Measurements from ENCODE around the gene SLCO2A1.

SLCO2A1 gene

DNA sequence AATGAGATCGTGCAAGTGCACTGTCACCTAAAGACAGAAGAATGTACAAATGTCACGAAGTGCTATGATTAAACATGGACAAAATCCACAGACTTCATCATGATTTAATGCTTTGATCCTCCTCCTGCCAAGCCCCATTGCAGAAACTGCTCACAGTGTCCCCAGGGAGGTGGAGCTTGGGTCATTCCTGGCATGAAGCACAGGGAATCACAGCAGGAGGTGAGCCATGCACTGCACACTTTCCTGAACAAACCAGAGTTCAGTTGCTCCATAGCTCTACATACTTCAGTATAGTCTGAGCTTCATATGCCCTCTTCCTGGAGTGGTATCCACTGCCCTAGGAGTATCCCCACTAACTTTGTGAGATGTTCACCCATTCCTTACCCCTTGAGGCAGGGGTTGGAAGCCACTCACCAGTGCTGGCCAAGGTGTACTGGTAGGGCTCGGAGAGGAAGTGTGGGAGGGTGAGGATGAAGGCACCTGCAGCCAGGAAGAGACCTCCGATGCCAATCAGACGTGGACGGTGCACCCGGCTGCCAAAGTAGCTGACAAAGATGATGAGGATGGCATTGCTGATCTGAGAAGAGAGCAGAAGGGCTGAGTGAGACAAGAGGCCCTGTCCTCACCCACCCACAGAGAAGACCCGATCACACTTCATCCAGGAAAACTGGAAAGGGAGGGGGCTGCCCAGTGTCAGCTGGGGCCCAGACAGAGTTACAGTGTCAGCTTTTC, 56.3 kb downstream of the SLCO2A1 start:
- DNase-seq = no peak

GRCh38 chr3:133972156-133972555, 57.6 kb downstream of the SLCO2A1 start:
- no peak for DNase-seq

- DNase-seq = no peak
These were observed 58.8 kb downstream of the SLCO2A1 start for GRCh38 chr3:133970916-133971315.

DNA sequence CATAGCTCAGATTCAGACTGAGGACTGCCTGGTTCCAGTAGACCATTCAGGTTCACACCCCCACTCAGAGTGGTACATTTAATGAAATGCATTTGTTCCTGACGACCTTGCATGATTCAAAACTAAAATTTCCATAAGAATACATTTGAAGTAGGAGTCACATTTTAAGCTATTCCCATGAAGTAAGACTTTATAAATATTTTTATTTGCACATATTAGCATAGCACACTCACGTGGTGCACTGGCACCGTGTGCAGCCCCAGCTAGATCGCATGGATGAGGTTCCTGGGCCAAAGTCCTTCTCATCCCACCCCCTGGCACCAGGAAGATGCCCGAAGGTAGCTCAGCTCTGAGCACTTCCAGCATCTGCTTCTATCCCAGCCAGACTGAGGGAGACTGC, 59.4 kb downstream of the SLCO2A1 start:
- DNase-seq = no peak

GRCh38 chr3:133967992-133968892, 61.5 kb downstream of the SLCO2A1 start:
- DNase-seq = no peak

DNA sequence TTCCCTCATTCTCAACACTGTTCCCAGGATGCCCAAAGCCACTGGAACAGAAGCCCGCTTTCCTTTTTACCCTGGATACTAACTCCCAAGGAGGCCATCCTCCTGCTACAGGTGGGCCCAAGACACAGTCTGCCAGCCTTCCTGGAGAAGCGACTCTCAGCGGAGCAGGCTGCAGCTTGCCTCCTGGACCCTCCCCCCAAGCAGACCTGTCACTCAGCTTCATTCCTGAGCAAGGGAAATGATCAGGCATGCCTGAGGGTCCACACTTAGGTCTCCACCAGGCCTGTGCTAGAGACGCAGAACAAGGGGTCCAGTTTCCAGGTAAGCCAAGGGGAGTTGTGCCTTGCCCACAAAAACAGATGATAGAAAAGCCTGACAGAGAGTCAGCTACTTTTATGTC, 62.8 kb downstream of the SLCO2A1 start:
- no peak for DNase-seq

DNA sequence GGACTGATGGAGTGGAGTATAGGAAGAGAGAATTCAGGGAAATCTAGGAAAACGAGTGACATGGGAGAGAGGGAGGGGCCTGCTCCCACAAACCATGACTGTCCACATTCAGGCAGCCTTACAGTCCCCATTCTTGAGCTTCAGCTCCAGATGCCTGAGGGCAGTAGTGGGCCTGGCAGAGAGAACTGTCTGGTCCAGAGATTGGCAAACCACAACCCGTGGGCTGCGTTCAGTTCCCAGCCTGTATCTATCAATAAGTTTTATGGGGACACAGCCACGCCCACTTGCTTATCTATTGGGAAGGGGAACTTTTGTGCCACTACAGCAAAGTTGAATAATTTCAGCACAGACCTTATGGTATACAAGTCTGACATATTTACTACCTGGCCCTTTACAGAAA, 63.8 kb downstream of the SLCO2A1 start:
- DNase-seq = no peak

GRCh38 chr3:133965013-133965570, 64.6 kb downstream of the SLCO2A1 start:
- no peak for DNase-seq

DNA sequence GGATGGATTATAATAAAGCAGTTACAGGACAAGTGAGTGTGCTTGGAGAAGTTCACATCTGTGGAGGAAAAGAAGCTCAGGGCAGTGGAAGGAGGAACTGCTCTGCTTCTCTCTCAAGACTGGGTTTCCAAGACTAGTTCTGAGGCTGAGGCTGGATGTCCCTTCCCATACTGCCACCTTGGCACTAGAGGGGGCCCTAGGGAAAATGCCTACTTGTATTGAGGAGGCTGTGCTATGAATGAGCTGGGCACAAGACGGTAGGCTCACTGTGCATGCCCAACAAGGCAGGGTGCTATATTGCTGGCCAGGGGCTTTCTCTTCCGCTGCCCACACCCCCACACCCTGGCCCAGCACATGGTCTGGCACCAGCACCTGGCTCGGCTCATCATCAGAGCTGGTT, 65.2 kb downstream of the SLCO2A1 start:
- DNase-seq = no peak

GRCh38 chr3:133963657-133964396, 65.9 kb downstream of the SLCO2A1 start:
- DNase-seq = no peak

DNA sequence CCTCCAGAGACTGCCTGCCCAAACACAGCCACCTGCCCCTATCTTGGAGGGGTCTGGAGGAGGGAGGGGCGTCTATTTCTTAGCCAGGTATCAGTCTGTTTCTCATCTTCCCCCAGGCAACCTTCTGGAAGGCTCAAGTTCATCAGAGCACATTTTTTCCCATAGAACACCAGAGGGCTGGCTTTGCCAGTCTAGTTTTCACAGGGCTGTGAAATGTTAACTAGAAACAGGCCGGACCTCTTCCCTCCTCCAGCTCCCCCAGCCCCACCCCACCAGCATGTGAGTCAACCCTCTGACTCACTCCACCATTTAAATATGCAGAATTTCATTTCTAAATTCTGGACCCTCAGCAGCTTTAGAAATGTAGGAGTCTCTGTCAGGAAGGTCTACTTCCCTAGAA, 66.9 kb downstream of the SLCO2A1 start:
- no peak for DNase-seq

DNA sequence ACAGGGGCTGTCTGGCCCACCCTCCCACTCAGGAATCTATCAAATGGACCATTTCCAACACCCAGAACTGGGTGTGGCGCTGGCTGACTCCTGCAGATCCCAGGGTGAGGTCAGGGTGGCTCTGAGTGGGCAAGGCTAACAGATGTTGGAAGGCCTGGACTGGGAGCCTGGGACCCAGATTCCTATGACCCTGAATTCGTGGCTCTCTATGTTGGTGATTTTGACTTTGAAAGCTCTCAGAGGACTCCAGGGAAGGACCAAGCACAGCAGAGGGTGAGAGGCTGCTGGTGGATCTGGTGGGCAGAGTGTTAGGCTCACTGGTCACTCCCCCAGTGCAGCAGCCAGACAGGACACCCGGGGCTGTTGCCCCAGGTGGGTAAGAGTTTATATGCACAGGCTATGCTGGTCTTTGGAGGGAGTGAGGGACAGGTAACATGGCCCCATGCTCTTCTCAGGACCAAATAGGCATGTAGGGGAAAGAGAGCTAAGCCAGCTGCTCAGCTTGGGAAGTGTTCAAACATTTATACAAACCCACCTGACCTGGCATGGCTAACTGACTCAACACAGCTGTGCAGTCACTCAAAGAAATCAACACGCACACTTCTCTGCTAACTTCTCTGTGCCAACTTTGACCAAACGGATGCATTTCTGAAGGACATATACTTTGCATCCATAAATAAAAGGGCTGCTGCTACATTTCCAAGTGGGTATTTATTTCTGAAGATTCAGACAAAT, 71.5 kb downstream of the SLCO2A1 start:
- no peak for DNase-seq

DNA sequence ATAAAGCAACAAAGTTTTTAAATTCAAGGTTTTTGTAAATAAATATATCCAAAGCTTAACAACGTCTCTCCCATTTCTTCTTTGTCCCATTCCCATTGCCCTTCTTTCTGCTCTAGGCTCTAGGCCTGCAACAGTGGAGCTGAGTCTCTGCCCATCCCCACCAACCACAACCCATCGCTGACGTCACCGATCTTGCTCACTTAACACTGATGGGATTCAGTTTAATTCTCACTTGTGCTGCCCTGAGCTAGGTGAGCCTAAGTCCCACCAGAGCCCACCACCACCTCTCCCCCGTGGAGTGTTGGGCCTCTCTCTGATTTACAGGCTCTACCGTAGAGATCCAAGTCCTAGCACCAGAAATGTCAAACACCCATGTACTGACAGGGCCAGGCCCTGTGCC, 72.7 kb downstream of the SLCO2A1 start:
- no peak for DNase-seq

DNA sequence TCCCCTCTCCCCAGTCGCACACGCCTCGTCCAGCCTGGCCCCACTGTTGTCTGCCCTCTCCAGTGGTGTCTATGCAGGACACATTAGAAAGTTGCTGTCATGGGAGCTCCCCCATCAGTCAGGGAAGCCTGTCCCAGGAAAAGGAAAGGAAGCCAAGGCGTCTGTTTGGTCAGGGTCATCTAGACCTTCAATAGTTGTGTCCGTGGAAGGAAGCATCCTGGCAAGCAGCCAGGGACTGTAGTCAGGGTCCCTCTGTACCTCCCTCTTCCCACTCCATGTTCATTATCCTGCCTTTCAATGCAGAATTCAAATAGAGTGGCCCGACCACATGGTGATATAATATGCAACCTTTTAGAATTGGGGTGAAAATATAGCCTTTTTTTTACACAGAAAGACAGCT, 73.4 kb downstream of the SLCO2A1 start:
- DNase-seq = no peak

DNA sequence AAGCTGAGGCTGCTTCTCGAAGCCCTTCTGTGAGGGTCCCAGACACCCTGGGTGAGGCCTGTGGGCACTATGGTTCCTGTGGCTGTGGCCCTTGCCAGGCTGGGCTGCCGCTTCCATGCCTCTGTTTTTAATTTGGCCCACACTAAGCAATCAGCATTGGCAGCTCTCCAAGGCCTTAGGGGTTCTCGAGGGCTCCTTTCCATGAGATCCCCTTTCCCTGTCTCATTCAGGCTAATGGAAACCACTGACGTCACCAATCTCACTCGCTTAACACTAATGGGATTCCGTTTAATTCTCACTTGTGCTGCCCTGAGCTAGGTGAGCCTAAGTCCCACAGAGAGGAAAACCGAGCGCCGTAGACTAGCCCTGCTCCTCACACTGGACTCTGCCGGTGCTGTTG, 73.8 kb downstream of the SLCO2A1 start:
- no peak for DNase-seq

GRCh38 chr3:133954717-133955360, 74.9 kb downstream of the SLCO2A1 start:
- DNase-seq = no peak

- no peak for DNase-seq
These were observed 76.4 kb downstream of the SLCO2A1 start for GRCh38 chr3:133953297-133953696.

GRCh38 chr3:133949438-133949837, 80.3 kb downstream of the SLCO2A1 start:
- DNase-seq = no peak

GRCh38 chr3:133948996-133949395, 80.7 kb downstream of the SLCO2A1 start:
- no peak for DNase-seq

DNA sequence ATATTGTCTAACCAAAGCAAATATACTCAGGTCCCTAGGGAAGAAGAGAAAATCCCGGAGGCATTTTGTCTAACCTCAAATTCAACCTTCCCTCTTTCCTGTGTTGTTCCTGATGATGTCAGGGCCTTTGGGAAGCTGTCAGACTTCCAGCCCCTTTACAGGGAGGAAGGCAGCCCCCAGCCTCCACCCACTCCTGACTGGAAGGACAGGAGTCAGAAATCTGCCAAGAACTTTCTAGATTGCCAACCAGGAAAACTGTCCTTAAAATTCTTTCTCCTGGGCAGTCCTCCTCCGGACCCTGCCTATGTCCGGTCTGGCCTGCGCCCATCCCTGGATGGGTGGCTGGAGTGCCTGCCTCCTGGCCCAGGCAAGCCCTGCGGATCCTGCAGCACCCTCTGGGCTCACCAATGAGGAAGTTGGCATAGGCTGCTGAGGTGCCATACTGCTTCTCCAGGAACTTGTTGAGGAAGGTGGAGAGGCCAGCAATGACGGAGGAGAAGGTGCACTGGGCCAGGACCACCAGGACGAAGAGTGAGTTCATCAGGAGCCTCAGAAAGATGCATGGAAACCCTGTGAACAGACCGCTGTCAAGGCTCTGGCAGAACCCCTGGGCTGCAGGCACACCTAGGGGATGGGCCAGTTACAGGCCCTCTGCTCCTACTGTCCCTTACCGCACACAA, 81.5 kb downstream of the SLCO2A1 start:
- no peak for DNase-seq

DNA sequence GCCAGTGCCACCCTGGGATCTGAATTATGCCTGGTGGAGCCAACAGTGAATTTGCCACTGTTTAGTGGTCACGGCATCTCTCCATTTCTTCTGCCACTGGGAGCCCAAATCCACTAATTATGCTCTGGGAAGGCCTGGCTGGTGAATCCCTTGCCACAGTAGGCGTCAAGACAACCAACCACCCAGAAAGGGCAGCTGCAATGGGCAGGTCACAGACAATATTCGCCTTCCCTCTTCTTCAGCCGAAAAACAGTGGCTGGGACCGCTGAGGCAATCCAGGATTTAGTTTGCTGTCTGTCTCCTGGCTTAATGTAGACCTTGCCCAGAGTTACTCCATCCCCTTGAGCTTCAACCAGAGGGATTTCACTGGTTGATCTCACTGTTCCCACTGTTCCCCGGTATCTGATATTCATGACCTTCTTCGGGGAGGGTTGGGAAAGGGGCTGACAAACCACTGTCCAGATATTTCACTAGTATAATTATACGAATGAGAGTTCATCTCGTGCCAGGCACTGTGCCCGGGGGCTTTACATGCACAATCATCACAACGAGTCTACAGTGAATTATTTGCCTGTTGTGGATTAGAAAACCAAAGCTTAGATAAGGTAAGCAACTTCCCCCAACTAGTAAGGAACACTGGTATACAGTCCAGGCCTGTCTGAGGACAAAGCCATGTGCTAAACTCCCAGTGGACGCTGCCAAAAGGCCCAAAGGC, 84.2 kb downstream of the SLCO2A1 start:
- no peak for DNase-seq

All from CD4-positive, alpha-beta T cell treated with Interleukin-10 for 1 hour (primary cell).